HL-60 (cell line): ENCODE data around the gene GBP3.

Experiments
- CTCF ChIP-seq: IDR thresholded peaks from one replicate; pipeline ENCODE4 v1.5.1; 2011; ENCODE audit warnings: low read length, control low read depth, inconsistent platforms; ENCODE audit not compliant: insufficient read depth
- POLR2AphosphoS5 ChIP-seq: IDR thresholded peaks from 2 replicates; pipeline ENCODE4 v1.6.1; 2012; ENCODE audit warnings: low read depth

DNA sequence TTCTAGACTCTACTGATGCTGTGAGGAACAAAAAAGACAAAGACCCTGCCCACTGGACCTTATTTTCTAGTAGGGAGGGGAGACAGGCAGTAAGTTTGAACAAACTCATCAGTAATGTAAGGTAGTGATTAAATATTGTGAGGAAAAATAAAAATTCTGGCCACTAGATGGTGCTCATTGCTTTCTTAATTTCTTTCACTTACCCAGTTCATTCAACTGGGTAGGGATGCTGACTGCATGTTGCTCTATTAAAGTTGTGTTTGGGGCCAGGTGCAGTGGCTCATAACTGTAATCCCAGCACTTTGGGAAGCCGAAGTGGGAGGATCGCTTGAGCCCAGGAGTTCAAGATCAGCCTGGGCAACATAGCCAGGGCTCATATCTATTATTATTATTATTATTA lies 23.9 kb downstream of the GBP3 start:
- no peak for TF ChIP-seq CTCF
- TF ChIP-seq POLR2AphosphoS5, result no peak
